Femur (tissue), 1 donor: ENCODE results near the gene UGT1A6.
A peak's percentile ranks its signal among the peaks of the same experiment; 100 is the strongest.

Experiments used
- DNase-seq: peaks from one replicate; pipeline ENCODE4 v3.0.0-alpha.2; 2017

Gene UGT1A6

DNA sequence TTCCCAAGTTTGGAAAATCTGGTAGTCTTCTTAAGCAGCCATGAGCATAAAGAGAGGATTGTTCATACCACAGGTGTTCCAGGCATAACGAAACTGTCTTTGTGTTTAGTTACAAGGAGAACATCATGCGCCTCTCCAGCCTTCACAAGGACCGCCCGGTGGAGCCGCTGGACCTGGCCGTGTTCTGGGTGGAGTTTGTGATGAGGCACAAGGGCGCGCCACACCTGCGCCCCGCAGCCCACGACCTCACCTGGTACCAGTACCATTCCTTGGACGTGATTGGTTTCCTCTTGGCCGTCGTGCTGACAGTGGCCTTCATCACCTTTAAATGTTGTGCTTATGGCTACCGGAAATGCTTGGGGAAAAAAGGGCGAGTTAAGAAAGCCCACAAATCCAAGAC is 79.5 kb downstream of the UGT1A6 start:
- DNase-seq: no peak

DNA sequence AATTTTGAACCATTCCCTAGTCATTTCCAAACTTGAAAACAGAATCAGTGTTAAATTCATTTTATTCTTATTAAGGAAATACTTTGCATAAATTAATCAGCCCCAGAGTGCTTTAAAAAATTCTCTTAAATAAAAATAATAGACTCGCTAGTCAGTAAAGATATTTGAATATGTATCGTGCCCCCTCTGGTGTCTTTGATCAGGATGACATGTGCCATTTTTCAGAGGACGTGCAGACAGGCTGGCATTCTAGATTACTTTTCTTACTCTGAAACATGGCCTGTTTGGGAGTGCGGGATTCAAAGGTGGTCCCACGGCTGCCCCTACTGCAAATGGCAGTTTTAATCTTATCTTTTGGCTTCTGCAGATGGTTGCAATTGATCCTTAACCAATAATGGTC is 79.9 kb downstream of the UGT1A6 start:
- DNase-seq: no peak

DNA sequence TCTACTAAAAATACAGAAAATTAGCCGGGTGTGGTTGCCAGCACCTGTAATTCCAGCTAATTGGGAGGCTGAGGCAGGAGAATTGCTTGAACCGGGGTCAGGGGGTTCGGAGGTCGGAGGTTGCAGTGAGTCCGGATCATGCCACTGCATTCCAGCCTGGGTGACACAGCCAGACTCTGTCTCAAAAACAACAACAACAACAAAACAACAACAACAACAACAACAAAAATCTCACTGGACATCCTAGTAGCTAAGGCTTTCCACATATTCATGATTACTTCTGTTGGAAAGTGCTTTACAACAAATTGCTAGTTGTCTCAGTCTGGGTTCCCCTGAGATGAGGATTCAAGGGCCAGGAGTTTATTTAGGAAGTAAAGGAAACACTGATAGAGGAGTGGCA is 81.2 kb downstream of the UGT1A6 start:
- DNase-seq: no peak

DNA sequence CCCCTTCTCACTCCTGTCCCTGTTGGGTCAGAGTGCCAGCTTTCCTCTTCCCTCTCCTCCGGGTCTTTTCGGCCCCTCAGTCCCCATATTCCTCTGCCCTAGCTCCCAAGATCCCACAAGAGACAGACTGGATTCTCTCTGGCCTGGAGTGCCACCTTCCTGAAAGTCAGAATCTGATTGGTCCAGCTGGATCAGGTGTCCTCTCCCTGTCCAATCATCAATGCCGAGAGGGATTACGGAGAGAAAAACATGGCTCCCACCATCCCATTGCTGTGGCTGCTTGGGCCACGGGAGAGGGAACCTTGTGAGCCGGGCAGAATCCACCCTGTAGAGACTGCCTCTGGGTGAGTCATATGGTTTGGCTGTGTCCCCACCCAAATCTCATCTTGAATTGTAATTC is 82.7 kb downstream of the UGT1A6 start:
- DNase-seq: no peak

DNA sequence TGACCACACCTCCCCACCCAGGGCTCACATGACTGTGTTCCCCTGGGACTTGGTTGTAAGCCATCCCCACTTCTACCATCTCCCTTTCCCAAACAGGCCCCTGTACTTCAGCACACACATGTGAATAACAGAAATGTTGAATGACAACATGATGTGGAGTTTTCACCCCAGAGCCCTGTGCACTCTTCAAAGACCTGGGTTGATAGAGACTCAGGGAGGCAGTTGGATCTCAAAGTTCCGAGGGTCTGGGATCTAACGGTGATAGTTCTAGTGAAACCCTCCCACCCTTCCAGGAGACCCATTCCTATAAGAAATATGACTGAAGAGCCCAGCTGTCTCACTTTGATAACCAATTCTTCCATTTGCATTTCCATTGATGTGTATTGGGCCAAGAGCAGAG is 85.3 kb downstream of the UGT1A6 start, which contains the start of gene MROH2A:
MROH2A (plus strand) TSS at position 301 of the 400 bp plus-strand sequence. CDS start 1,029 bp downstream, outside the sequence.
- no peak for DNase-seq

DNA sequence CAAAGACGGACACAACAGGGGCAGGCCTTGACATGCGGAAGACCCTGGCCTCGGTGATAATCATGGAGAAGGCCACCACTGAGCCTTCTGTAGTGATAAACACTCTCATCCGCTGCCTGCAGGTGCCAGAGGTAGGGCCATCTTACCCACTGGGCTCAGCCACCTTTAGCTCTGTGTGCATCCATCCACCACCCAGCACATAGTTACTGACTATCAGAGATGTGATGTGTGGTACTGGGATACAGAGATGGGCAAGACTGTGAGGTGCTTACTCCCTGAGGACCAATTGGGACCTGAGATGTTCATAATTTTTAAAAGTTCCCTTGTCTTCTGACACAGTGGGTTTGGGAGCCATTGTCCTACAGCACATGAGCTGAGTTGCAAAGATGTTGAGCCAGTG is 87.0 kb downstream of the UGT1A6 start:
- DNase-seq: no peak

DNA sequence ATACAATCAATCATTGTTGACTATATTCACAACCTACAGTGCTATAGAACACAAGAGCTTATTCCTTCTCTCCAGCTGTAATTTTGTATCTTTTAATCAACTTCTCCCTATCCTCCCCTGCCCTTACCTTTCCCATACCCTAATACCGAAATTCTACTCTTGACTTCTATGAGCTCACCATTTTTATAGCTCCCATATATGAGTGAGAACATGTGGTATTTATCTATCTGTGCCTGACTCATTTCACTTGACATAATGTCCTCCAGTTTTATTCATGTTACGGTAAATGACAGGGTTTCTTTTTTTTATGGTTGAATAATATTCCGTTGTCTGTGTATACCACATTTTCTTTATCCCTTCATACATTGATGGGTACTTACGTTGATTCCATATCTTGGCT is 88.1 kb downstream of the UGT1A6 start:
- no peak for DNase-seq

DNA sequence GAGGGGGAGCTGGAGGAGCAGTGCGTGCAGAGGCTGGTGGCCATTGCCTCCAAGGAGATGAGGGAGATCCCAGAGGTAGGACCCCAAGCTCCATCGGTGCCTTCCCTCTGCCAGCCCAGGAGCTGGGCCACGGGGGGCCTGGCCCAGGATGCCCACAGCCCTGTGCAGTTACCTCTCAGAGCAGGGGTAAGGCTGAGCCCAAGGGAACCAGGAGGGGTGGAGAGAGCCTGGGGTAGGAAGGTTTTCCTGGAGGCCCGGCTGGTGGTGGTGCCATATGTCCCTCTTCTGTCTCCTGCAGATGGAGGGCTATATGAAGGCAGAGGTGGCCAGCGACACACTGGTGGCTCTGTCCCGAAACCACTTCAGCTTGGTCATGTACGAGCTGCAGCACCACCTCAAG is 96.9 kb downstream of the UGT1A6 start:
- no peak for DNase-seq

DNA sequence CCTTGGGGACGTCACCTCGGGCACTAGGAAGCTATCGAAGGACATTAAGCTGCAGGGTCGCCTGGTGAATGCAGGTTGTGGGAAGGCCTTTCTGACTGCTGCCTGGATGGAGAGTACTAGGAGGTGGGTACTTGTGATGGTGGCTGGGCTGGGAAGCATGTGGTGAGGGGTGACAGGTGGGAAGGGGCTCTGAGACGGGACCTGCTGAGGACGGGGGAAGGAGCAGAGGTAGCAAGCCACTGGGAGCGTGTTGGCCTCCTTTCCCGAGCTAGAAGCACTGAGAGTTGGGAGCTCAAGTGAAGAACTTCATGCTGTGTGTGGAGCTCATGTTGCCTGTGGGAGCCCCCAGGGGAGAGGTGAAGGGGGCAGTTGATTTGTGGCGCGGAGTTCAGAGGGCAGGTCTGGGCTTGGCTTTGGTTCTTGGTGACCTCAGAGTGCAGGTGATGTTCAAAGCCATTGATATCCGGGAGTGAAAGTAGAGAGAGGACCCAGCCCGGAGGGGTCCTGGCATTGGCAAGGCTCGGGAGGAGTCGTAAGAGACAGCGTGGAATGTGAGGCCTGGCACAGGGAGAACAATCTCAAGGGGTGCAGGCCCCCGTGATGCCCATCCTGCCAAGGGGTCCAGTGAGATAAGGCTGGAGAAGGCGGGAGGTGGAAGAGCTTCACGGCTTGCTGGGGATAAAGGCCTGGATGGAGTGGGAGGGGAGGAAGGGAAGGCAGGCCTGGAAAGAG is 98.6 kb downstream of the UGT1A6 start:
- DNase-seq: no peak

DNA sequence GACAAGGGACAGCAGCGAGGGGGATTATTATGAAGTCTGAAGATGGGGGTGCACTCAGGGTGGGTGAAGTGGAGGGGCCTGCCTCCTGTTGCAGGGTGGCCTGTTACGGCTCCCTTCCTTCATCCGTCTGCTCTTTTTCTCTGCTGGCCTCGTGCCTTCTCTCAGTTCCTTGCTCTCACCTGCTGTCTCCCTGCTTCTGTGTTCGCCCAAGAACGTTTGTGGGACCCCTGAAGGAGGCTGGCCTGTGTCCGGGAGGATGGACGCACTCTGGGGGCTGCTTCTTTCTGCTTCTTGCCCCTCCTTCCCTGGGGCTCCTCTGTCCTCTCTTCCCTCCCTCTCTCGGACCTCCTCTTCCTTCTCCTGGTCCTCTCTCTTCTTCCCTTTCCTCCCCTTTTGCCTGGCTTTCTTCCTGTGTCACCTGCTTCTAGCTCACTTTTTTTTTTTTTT is 99.2 kb downstream of the UGT1A6 start:
- DNase-seq: no peak

DNA sequence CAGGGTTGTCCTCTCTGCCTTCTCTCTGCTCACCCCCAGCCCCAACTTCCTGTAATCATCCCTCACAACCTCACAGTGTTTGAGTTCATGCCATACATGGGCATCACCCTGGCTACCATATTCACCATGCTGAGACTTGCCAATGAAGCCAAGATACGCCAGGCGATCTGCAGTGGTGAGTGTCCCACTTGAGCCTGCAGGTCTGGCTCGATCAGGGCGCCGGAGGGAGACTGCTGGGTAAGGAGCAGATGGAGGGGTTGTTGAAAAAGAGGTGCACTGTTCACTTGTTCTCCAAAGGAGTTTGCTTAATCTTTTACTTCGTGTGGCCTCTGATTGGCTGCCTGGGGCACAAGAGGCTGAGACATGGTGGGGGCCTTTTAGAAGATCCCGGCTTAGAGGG is 100.0 kb downstream of the UGT1A6 start:
- no peak for DNase-seq

DNA sequence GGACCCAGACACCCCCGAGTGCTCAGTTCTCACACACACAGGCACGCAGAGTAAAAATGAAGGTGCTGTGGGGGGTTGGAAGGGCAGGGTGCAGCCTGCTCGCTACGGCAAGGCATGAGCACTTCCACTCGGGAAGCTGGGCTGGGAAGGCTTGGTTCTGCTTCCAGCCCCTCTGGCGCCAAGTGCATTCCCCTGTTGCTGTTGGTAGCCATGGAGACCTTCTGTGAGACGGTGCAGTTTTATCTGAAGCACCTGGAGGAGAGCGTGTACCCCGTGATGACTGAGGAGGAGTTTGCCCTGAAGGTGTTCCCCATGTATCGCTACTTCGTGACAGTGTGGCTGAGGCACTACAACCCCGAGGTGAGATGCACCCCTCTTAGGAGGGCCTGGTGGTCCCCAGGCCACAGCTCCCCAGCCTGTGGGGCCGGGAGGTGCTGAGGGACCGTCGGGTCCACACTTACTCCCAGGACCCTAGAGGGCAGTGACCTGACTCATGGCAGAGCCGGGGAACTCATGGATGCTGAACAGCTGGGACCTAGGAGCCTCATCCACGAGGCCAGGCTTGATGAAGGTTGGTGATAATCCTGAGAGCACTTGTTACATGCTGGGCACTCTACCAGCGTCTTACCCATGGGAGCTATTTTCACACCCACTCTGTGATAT is 100.9 kb downstream of the UGT1A6 start:
- DNase-seq: no peak

DNA sequence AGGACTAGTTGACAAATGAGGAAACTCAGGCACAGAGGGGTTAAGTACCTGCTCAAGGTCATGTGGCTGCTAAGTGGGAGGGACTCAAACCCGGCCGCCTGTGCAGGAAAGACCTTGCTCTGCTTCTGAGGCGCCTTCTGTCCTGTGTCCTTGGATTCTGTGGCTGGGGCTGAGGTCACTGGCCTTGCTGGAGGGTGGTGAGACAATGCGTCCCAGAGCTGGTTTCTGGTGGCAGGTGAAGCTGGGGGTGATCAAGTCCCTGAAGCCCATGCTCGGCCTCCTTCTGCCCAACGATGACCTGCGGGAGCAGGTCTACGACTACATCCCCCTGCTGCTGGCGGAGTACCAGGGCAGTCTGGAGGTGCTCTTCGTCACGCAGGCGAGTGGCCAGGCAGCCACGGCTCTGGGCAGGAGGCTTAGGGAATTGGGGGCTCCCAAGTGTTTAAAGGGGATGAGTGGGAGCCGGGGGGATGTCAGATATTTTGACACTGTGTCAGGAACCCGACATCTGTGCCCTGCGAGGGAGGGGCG is 101.5 kb downstream of the UGT1A6 start:
- no peak for DNase-seq

DNA sequence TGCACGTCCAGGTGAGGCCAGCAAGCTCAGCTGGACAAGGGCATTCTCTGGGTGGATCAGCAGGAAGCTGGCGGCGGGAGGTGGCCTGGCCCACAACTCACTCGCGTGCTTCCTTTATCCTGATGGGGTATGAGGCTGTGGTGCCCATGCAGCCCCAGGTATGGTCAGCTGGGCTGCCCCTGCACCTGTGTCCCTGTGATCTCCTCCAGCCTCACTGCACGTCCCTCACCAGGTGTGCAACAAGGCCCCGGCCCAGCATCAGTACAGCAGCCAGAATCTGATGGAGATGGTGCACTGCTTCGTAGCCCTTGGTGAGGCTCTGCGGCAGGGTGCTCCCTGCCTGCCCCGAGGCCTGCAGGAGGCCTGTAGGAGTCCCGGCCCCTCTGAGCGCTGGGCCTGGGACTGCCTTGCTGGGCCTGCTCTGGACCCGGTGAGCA is 103.1 kb downstream of the UGT1A6 start:
- no peak for DNase-seq

DNA sequence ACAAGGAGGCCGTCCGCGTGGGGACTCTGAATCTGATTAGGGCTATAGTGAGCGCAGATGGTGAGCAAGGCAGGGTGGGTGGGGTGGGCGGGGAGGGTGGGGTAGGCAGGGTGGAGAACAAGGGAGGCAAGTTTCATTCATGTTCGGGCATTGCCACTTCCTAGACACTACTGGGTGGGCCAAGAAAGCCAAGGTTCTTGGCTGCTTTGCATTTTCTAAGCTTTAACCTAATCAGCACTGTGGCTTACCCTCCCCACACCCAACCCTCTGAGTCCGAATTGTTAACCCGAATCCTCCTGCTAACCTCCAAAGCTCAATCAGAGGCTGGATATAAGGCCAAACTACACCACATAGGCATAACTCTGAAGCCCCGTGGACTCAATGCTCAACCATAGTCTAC is 103.6 kb downstream of the UGT1A6 start:
- no peak for DNase-seq

DNA sequence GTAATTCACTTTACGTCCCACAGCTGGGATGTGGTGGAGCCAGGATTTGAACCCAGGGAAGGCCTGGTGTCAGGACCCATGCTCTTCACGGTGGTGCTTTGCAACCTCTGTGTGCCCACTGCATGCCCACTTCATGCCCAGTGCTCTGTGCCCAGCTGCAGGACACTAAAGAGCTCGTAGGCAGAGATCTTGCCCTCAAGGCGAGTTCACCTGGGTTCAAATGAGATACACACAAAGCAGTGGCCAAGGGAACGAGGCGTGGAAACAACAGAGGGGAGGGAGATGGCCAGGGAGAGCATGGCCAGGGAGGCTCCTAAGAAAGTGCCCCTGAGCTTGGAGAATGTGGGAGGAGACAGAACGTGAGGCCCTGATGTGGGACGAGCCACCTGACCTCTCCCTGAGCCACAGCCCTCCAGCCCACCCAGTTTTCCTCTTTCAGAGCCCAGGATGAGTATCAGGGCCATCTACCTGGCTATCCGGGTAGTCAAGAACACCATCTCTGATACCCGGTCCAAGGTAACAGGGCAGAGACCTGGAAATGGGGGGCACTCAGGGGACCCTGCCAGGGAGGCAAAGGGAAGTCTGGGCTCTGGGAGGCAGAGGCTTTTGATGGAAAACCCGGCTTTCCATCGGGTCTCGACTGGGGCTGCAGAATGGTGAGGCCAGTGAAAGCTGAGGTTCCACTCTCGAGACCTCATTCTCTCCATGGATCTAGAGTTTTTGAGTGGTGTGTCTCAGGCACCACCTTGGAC is 105.8 kb downstream of the UGT1A6 start:
- peak; percentile 2 for DNase-seq

DNA sequence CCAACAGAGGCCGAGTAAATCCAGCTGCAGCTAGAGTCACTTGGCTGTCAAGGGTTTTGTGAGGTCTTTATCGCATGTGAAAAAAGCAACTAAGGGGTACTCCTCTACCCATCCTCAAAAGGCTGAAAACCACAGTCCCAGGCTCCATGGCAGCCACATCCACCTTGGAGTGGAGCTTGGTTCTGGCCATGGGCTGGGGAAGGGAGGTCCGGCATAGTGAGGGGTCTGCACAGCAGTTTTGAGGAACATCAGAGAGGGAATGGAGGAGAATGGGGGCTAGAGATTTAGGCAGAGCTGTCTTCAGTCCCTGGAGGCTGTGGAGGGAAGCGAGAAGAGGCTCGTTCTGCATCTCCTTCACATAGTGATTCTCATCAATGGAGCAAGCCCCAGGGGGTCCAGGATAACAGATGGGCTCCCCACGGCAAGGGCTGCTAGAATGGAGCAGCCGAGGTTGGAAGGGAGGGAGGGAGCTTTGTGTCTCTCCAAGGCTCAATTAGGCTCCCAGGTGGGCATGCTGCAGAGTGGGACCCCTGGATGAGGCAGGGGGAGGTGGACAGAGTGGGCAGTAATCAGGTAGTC is 106.5 kb downstream of the UGT1A6 start:
- DNase-seq: no peak

DNA sequence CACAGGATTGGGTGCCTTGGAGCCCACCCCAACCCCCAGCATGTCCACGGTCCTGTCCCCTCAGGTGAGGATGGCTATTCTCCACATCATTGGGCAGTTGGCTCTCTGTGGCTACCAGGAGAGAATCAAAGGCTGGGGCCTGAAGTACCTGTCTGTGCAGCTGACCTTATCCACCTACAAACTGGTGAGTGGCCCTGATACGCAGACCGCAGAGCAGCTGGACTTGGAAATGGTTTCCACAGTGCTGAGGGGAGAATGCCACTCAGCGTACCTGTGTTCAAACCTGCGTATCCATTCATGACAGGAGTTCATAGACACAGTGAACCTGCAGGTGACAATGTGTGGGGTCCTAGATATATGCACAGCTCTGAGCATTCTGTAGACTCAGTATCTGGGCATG is 107.0 kb downstream of the UGT1A6 start:
- no peak for DNase-seq

DNA sequence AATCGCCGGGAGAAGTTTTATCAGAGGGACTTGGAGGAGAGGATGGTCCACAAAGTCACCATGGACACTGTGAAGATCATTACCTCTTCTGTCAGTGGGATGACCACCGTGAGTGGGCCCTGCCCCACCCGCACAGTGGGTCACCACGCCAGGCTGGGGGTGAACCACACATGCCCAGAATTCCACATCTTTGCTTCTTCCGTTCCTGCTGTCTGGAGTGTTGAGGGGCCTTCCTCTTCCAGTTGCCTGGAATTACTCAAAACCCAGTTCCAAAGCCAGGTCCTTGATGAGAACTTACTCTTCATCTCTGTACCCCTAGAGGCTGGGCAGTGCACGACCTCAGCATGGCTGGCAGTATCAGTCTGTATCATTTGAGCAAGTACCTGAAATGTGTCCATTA is 107.5 kb downstream of the UGT1A6 start:
- DNase-seq: no peak

DNA sequence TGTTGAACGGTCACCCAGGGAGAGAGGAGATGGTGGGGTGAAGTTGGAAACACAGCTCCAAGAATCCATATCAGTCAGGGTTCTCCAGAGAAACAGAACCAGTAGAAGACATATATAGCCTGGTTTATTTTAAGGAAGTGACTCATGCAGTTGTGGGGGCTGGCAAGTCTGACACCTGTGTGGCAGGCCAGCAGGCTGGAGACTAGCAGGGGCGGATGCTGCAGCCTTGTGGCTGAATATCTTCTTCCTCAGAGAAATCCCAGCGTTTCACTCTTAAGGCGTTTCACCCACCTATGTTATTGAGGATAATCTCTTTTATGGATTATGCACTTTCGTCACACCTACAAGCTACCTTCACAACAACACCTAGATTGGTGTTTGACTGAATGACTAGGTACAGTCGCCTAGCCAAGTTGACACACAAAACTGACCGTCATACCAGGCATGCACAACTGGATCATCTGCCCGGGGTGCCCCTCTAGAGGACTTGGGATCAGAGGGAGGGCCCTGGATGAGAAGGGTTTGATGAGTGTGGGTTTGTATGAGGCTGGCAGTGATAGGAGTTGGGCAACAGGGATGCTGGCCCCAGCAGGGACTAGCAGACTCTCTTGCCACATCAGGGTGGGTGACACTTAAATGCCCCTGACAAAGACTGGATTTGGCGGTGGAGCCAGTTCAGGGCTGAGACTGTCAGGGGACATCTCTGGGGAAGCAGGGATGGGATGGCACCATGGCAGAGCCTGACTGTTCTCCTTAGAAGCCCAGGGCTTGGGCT is 108.9 kb downstream of the UGT1A6 start:
- peak; percentile 5 for DNase-seq

DNA sequence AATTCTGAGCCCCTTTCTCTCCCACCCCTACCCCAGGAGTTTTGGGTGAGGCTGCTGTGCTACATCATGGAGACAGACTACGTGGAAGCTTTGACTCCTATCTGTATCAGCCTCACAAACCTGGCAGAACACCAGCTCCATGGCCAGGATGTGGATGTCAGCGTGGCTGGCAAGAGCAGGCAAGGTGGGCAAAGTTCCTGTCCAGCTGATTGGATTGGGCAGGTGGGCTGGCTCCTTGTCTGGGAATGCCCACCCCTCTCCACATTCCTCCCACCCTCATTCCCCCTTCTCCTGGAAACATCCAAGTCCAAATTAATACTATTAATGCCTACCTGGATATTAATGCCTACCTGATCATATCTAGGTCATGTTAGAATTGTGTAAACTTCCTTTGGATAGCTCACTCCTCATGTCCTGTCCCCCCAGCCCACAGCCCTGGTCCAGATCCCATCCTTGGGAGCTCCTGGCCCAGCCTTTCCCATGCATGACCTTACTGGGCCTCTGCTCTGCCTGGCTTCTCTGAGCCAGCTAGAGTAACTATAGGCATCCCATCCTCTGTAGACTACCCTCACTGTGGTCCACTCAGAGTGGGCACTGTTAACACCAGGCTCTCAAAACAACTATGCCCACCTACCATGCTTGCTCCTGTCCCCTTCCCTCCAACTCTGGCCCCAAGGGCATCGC is 109.6 kb downstream of the UGT1A6 start:
- DNase-seq: no peak
